OCI-LY1 (cell line): ENCODE measurements around the gene CBLIF.

Experiments
- H2AFZ ChIP-seq: fragments of 200-600 bp; sonication (generic), shearing (Covaris generic); 2 replicates; pipeline ENCODE4 v1.6.0; 2014; ENCODE audit warnings: antibody characterized with exemption, mild to moderate bottlenecking, low read length
- H3F3A ChIP-seq: fragments of 200-600 bp; sonication (generic), shearing (Covaris generic); 2 replicates; pipeline ENCODE4 v1.6.0; 2014; ENCODE audit warnings: mild to moderate bottlenecking, antibody characterized with exemption, low read length, moderate library complexity; ENCODE audit not compliant: insufficient read depth
- H3K27ac ChIP-seq: fragments of 200-600 bp; sonication (generic); 2 replicates; pipeline ENCODE4 v1.5.1; 2014; ENCODE audit warnings: low read length, mixed run types, mild to moderate bottlenecking, low read depth; ENCODE audit not compliant: poor library complexity, severe bottlenecking
- H3K27me3 ChIP-seq: fragments of 200-600 bp; sonication (generic); 2 replicates; pipeline ENCODE4 v1.6.0; 2014; ENCODE audit warnings: antibody characterized with exemption, mild to moderate bottlenecking, low read length, moderate library complexity; ENCODE audit not compliant: insufficient read depth
- H3K36me3 ChIP-seq: fragments of 200-600 bp; sonication (generic); 2 replicates; pipeline ENCODE4 v1.6.1; 2014; ENCODE audit warnings: mild to moderate bottlenecking, antibody characterized with exemption, low read length, moderate library complexity, mixed read lengths; ENCODE audit not compliant: insufficient read depth
- H3K4me1 ChIP-seq: fragments of 200-600 bp; sonication (generic); 2 replicates; pipeline ENCODE4 v1.5.1; 2014; ENCODE audit warnings: mild to moderate bottlenecking, low read length, moderate library complexity; ENCODE audit not compliant: insufficient read depth, severe bottlenecking
- H3K4me2 ChIP-seq: fragments of 200-600 bp; sonication (generic), shearing (Covaris generic); 2 replicates; pipeline ENCODE4 v1.6.1; 2014; ENCODE audit warnings: low read length
- H3K4me3 ChIP-seq: fragments of 200-600 bp; sonication (generic); 2 replicates; pipeline ENCODE4 v1.5.1; 2014; ENCODE audit warnings: low read length, low read depth, mild to moderate bottlenecking, mixed read lengths; ENCODE audit not compliant: poor library complexity, severe bottlenecking
- H3K79me2 ChIP-seq: fragments of 200-600 bp; shearing (Covaris generic); 2 replicates; pipeline ENCODE4 v1.6.1; 2016; ENCODE audit warnings: mixed run types, low read length, mixed read lengths; ENCODE audit not compliant: insufficient read depth
- H3K9ac ChIP-seq: fragments of 200-600 bp; sonication (generic), shearing (Covaris generic); 2 replicates; pipeline ENCODE4 v1.6.1; 2014; ENCODE audit warnings: mild to moderate bottlenecking, low read length, mixed read lengths
- H3K9me2 ChIP-seq: fragments of 200-600 bp; sonication (generic), shearing (Covaris generic); 2 replicates; pipeline ENCODE4 v1.6.1; 2014; ENCODE audit warnings: low read depth, mild to moderate bottlenecking, low read length, mixed read lengths
- H3K9me3 ChIP-seq: fragments of 200-600 bp; shearing (Covaris generic); 2 replicates; pipeline ENCODE4 v1.6.1; 2014; ENCODE audit warnings: low read length, mixed read lengths
- H4K20me1 ChIP-seq: fragments of 200-600 bp; sonication (generic), shearing (Covaris generic); 2 replicates; pipeline ENCODE4 v1.6.0; 2016; ENCODE audit warnings: mild to moderate bottlenecking, low read length; ENCODE audit not compliant: insufficient read depth
- CTCF ChIP-seq: fragments of 200-600 bp; sonication (generic), shearing (Covaris generic); IDR thresholded peaks from 2 replicates; pipeline ENCODE4 v1.5.1; 2017; ENCODE audit warnings: mild to moderate bottlenecking, antibody characterized with exemption, low read length, moderate library complexity, mixed read lengths
- EZH2 ChIP-seq: fragments of 200-600 bp; sonication (generic), shearing (Covaris generic); IDR thresholded peaks from 2 replicates; pipeline ENCODE4 v1.8.0; 2017; ENCODE audit warnings: borderline replicate concordance, mixed run types, mild to moderate bottlenecking, antibody characterized with exemption, low read length, moderate library complexity, mixed read lengths

Gene CBLIF

GRCh38 chr11:59877784-59878183 lies 32.5 kb upstream of the CBLIF start:
- TF ChIP-seq CTCF (no peak), EZH2 (no peak)
- H3K4me1 ChIP-seq = no peaks in the 10 kb centered on the region
- no peaks in the 10 kb centered on the region for H3K27me3 ChIP-seq
- no peaks in the 10 kb centered on the region for H4K20me1 ChIP-seq
- no peak overlapping the region for H3K9ac ChIP-seq
- H3K9me2 ChIP-seq = no peaks in the 10 kb centered on the region
- H3K27ac ChIP-seq = no peak overlapping the region
- H2AFZ ChIP-seq = no peak overlapping the region
- H3K79me2 ChIP-seq = no peaks in the 10 kb centered on the region
- no peaks in the 10 kb centered on the region for H3F3A ChIP-seq
- no peaks in the 10 kb centered on the region for H3K36me3 ChIP-seq
- H3K4me2 ChIP-seq = no peak overlapping the region
- H3K4me3 ChIP-seq = no peak overlapping the region
- H3K9me3 ChIP-seq = no peaks in the 10 kb centered on the region

GRCh38 chr11:59877325-59877724 lies 32.0 kb upstream of the CBLIF start:
- TF ChIP-seq EZH2 (no peak), CTCF (no peak)
- Histone ChIP-seq H3K9me3 (no peaks in the 10 kb centered on the region), H2AFZ (no peak overlapping the region), H3K4me1 (no peaks in the 10 kb centered on the region), H3K27ac (no peak overlapping the region), H3K4me3 (no peak overlapping the region), H3K4me2 (no peak overlapping the region), H3K27me3 (no peaks in the 10 kb centered on the region), H3K36me3 (no peaks in the 10 kb centered on the region), H3K9ac (no peak overlapping the region), H3F3A (no peaks in the 10 kb centered on the region), H3K9me2 (no peaks in the 10 kb centered on the region), H3K79me2 (no peaks in the 10 kb centered on the region), H4K20me1 (no peaks in the 10 kb centered on the region)

GRCh38 chr11:59875856-59876519 lies 30.7 kb upstream of the CBLIF start:
- Histone ChIP-seq H3K79me2 (no peaks in the 10 kb centered on the region), H3K9me2 (no peaks in the 10 kb centered on the region), H3K27me3 (no peaks in the 10 kb centered on the region), H3K9me3 (no peaks in the 10 kb centered on the region), H4K20me1 (no peaks in the 10 kb centered on the region), H3K9ac (no peak overlapping the region), H3K27ac (no peak overlapping the region), H3K36me3 (no peaks in the 10 kb centered on the region), H3K4me1 (no peaks in the 10 kb centered on the region), H2AFZ (no peak overlapping the region), H3K4me3 (no peak overlapping the region), H3K4me2 (no peak overlapping the region), H3F3A (no peaks in the 10 kb centered on the region)
- no peak for TF ChIP-seq EZH2
- TF ChIP-seq CTCF = no peak
